HG02885 (cell line): ENCODE data around the gene MATN1.

Experiments used
- ATAC-seq: cut with Tn5 transposase; IDR thresholded peaks from one replicate; pipeline ENCODE4 v1.9.1; 2021; ENCODE audit warnings: mild to moderate bottlenecking; ENCODE audit not compliant: unreplicated experiment, poor library complexity

Gene MATN1

DNA sequence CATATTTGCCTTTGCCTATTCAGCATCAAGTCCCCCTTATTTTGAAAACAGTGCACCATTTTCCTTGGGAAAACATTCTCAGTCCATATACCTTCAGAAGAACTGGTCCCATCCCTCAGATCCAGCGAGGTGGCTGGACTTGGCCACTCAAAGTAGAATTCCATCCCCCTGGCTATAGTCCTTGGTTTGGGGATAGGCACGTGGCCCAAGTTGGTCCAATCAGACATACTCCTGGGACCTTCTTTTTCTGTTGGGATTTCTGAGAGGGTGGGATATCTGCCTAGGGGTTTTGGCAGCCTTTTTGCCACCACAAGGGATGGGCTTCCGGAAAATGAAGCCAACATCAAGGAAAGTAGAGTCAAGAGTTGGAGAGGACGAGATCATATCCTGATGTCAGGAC is 10.7 kb upstream of the MATN1 start:
- no peak for ATAC-seq

DNA sequence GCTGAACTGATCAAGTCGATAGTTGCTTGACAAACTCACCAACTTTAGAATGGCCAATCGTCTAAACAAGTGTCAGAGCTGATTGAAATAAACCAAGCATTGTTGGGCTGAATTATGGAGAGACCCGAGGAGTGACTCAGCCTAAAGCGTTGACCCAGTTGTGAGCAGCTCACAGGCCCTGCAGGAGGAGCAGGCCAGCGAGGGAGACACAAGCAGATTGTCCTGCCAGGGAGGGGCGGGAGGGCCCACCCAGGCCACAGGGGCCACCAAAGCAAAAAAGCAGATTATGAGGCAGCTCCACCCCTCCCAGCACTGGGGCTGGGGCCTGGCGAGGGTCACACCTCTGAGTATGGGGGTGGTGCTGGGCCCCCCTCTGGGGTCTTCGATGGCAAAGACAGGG is 10.1 kb upstream of the MATN1 start:
- no peak for ATAC-seq

DNA sequence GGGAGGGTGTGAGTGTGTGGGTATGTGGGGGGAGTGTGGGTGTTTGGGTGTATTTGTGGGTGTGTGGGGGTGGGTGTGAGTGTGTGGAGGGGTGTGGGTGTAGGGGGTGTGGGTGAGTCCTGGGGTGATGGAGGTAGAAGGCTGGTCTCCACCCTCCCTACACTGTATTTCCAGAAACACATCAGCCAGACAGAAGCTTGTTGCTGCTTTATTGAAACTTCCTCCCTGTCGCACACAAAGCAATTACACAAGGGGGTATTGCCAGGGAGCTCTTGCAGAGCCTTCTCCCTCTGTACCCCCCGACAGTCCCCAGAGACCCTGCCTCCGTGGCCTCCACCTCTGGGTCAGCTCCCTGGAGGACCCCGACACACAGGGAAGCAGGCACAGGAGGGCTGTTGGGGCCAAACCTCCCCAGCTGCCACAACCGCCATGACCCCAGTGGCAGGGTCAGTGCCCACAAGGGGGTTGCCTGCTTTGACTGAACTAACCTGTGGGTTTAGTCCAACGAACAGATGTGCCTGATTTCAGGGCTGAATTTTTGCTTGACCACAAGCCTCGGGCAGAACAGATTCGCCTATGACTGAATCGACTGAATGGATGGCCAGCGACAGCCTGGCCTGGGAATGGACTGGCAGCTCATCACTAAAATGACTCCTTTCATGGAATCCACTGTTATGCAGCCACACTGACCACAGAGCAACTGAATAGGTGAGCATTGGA is 9.1 kb upstream of the MATN1 start:
- no peak for ATAC-seq

DNA sequence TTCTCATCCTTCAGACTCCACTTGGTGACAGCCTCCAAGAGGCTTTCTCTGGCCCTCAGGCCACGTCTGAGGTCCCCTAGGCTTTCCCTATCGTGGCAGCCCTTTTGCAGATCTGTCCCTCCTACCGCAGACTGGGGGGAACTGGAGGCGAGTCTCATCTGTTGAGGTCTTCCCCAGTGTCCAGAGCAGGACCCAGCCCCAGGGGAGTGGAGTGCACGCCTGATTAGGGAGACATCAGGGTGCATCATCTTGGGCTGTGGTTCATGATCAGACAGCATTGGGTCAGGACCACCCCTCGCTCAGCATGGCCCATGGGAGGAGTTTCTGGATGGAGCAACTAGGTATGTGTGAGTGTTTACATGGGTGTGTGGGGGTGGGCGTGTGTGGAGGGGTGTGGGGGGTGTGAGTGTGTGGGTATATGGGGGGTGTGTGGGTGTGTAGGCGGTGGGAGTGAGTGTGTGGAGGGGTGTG is 8.5 kb upstream of the MATN1 start:
- ATAC-seq = no peak

DNA sequence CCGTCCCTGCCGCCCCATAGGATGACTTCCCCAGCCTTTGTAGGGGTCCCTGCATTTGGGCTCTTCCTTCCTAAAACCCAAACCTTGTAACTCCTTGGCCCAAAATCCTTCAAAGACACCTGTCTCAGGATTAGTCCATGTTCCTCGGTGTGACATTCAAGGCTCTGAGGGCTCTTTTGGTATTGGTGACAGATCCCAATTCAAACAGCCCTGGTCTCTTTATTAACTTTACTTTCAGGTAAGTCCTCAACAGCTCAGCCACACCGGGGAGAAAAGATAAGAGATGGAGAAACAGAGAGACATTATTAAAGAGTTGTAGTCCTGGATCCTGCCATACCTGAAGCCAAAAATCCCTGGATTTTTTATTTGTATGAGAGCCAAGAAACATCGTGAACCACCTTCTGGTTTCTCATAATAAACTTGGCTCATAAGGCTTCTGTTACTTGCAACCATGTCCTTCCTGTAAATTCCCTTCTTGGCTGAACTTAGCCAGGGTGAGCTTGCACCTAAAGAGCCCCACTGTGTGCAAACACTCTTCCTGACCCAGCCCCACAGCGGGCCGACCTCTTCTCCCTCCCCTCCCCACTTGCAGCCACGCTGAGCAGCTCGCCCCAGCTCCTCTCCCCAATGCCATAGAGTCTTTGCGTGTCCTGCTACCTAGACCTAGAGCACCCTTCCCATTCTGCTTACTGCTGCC is 7.9 kb upstream of the MATN1 start:
- no peak for ATAC-seq

DNA sequence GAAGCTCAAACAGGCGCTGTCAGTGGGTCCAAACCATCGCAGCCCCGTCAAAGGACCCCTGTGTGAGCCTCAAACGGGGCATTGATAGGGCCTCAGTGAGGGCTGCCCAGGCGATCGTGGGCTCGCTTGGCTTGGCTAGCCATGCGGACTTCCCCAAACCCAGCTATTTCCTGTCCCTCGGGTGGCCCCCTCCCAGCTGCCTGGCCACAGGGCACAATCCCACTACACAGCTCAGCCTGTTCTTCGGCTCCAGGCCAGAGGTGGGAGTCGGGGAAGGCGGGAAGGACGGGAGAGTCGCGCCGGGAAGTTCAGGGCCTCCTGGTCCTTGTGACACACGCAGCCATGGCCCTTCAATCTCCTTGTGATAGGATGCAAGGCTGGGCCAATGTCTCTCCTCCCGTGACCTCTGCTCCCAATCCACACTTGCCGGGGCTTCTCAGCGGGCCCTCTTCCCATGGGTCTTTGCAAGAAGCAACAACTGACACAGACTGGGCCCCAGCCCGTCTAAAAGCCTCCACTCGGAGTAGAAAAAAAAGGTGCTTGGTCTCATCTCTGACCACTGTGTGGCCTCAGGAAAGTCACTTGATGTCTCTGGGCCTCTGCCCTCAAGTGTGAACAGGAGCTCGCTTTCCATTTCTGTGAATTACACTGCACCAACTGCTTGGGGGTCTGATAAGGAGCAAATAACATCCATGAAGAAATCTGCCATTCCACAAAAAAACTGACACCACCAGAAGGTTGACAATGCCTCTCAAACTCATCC is 7.1 kb upstream of the MATN1 start:
- ATAC-seq = no peak

DNA sequence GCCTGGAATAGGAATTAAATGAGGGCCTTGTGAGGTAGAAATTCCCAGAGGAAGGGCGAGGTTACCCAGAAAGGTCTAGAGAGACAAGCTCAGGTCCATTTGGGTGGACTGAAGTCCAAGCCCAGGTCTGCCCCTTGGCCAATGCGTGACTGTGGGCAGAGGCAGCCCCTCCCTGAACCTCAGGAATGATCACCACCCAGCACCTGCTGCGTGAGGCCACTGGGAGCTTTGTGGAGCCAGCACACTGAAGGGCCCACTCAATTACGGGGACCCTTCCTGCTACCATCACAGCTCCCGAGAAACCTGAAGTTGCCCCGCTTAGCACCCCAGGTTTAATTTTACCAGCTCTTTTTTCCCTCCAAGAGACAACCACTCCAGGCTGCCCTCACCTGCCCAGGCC is 6.5 kb upstream of the MATN1 start:
- no peak for ATAC-seq

DNA sequence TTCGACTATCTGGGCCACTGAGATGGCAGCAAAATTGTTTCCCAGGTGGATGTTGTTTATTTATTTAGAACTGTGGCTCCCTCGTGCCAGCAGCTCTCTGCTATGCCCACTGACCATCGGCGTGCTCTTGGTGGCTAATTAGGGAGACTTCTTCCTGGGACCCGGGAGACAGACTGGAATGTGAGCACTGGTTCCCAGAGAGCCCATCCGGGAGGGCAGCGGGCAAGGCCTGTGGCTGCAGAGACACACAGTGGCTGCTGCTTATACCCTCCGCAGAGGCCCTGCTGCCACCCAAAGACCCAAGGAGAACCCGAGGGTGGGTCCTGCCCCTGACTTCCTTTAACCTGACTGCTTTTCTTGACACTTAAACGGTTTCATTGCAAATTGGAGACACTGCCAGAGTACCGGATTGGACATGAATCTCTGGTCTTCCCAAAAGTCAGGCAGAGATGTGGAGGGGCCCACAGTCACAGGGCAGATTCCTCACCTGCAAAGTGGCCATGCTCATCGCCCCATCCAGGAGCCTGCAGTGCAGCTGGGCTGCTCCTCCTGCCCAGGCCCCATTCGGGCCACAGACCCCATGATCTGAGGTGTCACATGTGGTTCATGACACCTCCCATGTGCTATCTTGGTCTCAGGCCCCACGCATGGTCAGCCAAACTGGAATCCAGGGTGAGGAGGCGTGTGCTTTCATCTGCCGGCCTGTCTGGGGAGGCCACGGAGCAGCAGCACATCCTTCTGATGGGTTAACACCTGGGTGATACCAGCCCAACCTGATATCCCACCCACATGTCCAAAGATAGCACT is 5.7 kb upstream of the MATN1 start:
- ATAC-seq = no peak

DNA sequence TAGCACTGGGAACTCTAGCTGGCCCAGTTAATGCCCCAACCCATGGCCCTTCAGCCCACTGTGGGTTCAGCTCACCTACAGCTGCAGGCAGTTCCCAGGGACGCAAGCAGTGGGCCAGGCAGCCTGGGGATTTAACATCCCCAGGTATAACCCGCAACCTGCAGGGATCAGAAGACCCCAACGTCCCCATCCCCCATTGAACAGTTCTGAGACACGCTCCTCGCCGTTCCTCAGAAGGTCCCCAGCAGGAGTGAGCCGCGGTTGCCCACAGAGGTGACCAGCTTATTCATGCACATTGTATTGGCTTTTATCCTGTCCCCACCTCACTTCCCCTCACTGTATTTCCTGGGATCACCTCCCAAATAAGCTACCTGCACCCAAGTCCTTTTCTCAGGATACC is 5.0 kb upstream of the MATN1 start:
- no peak for ATAC-seq

DNA sequence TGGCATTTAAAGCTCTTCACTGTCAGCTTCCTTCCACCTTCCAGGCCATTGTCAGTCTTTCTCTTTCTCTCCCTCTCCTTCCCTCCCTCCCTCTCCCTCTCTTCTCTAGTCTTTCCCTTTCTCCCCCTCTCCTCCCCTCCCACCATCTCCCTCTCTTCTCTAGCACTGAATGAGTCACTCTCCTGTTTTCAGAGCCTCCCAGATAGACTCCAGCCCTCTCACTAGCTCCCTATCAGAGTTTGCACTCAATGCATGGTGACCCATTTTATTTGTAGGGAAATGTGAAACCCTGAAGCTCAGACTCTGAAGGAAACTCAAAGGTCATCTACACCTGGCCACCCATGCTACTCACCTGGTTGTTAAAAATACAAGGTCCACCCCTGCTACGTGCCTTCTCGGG is 4.4 kb upstream of the MATN1 start:
- ATAC-seq = no peak

DNA sequence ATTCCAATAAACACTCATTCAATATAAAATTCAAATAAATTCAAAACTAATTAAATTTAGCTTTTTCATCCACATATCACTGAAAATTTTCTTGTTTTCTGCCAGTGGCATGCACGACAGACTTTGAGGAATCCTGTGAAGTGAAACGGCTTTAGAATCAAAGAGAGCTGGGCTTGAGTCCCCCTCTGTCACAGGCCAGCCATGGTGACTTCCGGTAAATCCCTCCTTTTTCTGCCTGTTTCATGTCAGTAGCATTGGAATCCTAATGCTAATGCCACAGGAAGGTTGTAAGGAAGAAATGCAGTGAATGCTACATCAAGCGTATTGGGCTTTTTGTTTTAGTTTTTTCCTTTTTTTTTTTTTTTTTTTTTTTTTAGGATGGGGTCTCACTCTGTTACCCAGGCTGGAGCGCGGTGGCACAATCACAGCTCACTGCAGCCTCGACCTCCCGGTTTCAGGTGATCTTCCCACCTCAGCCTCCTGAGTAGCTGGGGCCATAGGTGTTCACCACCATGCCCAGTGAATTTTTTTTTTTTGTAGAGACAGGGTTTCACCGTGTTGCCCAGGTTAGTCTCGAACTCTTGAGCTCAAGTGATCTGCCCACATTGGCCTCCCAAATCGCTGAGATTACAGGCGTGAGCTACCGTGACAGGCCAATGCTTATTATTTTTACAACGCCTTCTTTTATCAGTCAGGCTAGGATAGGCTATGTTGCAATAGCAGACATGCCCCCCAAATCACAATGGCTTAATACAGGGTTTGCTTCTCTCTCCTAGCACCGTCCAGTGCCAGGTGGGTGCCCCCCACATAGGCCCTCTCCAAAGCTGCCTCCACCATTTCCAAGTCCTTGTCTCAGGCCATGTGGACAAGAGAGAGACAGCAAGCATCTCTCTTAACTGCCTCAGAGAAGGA is 3.6 kb upstream of the MATN1 start:
- ATAC-seq = no peak

DNA sequence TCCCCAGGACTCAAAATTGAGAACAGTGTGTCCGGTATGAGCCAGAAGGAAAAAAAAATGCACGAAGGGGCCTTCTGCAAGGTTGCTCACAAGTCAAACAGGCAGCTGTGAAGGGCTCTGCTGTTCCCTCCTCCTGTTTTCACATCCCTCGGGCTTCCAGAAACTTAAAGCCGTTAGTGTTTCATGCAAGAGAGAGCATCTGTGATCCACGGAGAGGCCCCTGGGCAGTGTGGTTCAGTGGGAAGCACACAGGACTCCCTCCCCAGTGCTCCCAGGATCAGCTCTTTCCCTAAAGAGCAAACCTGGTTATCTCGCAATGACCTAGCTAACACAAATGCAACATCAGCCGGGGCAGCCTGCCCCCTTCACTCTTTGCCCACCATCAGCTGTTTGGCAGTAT is 2.9 kb upstream of the MATN1 start:
- no peak for ATAC-seq

DNA sequence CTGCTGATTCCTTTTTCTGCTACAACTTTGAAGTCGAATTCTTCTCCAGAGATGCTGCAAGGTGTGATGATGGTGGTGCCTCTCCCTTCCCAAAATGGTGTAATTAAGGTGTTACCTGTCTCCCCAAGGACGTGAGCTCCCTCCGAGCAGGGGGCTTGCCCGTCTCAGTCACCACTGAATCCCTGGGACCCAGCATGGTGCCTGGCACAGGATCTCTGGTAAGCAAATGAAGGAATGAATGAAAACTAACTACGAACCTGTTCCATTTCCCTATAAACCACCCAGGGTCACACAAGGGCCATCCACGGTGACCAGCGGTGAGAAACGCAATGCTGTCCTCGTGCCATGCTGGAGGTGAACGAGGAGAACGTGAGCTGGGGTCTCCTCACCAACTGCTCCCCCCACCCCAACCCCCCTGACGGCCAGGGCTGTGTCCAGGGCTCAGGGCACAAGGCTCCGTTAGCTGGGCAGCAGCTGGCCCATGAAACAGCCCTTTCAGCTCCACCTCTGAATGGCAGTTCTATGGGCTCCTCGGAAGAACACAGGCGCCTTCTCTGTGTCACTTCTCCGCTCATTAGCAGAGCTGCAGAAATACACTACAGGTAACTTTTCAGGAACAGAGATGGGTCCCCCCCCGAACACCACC is 2.2 kb upstream of the MATN1 start:
- ATAC-seq = no peak

DNA sequence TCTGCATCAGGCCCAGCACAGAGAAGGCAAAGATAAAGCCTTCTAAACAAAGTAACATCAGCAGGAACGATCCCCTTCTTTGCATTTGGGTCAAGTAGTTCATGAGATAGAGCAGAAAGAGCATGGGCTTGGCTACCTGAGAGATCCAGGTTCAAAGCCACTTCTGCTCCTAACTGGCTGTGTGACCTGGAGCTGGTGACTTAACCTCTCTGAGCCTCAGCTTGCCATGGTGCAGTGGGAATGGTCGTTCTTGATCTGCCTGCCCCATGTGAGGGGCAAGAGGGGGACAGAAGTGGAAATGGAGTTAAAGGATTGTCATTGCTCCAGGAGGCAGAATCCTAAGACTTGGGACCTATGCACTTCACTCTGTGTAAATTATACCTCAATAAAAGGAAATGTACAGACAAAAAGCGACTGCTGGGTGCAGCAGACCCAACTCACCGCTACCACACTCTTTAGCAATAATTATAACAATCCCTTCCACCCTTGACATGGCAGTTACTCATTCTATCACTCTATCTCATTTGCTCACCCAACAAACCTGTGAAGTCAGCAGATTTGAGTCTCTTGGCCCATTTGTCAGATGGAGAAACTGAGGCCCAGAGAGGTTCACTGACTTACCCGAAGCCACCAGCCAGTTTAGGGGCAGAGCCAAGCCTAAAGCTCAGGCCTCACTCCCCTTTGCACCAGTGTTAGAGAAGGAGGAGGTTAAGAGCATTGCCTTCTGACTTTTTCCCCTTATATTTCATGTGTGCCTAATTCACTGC is 1.5 kb upstream of the MATN1 start:
- no peak for ATAC-seq

DNA sequence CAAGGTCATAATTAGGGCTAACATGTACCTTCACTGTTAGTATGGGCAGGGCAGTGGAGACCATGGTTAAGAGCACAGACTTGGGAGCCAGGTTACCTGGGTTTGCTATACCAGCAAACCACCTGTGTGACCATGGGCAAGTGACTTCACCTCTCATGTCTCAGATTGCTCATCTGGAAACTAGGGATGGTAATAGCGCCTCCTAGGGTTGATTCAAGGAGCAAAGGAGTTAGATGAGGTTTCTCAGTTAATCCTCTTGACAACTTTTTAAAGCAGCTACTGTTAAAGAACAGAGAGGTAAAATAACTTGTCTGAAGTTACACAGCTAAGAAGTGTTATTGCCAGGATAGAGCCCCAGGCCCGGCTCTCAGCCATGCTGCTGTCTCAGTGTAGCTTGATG is 790 bp upstream of the MATN1 start:
- no peak for ATAC-seq

DNA sequence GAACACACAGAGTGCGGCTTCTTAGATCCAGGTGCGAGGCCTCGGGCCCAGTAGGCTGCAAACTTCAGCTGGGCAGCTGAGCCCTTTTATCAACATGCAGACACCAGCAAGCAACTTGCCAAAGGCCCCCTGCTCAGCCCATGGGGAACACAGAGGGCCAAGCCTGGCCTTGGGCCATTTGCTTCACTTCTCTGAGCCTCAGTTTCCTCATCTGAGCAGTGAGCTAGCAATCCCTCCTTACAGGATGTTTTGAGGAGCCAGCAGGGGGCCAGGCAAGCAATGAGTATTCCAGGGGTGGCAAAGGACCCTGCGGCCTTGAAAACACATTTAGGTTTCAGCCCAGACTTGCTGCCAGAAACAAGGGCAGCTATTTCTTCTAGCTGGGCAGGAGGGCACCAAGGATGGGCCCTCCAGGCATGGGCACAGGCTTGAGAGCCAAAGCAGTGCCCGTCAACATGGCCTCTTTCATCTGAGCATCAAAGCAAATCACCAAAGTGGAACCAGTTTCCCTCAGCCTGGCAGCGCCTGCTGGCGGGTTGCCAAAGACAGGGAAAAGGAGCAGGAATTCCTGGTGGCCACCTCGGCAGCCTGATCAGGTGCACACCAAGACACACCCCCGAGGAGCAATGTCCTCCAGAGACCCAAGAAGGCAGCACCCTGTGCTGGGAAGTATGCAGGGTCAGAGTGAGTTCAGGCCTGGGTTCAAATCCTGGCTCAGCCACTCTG is 1.4 kb downstream of the MATN1 start:
- no peak for ATAC-seq

DNA sequence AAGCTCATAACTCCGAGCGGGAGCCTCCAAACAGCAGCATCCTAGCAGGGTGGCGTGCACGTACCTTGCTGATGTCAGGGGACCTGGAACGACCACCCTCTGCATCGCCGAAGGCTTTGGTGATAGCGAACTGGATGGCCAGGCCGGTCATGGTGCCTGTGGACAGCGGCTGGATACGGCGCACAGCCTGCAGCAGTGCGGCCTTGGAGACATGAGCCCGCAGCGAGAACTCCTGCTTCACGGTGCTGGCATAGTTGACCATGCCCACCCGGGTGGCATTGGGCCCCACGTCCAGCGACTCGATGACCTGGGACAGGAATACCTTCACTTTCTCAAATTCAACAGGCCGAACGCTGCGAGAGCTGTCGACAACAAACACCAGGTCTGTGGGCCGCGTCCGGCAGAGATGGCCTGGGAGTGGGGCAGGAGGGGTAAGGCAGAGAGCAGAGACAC is 2.0 kb downstream of the MATN1 start:
- no peak for ATAC-seq
